ENCODE data around the gene DNAJB6. TPM values are rescaled to one million over a fixed set of nuclear protein-coding genes. Genes with fewer than 3 reads are reported as not detected.

The DNAJB6 gene
- total RNA-seq, 2 experiments from 2014 or later = 56.4 to 65.9 TPM

DNA sequence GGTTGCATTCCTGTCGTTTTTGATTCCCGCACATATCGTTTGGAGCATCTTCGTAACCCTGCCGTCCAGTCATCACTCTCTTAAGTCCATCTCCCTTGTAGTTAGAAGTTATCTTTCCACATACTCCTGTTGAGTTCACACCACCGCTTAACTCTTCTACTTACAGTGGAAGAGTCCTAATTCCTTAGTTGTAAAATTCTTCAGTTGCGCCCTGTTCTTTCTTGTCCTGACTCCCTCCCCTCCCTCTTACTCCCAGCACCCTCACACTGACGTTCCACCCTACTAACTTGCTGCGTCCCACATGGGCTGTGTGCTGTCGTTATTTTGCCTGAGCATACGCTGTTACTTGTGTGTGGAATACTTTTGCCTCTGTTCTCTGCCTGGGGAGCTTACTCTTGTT lies 11.7 kb downstream of the DNAJB6 start:
- Histone ChIP-seq H3K4me2 (ENCODE audit: low read length) (no peak overlapping the region), H3K36me3 (ENCODE audit: insufficient read depth, low read length) (peaks cover 33% of the 10 kb centered on the region), H3K9me3 (ENCODE audit: low read length) (peaks cover 2% of the 10 kb centered on the region; the same call in 1 of the 2 replicates), H2AFZ (ENCODE audit: low read length) (no peak overlapping the region), H3K4me1 (ENCODE audit: insufficient read depth, low read length, poor library complexity, severe bottlenecking) (peaks cover 21% of the 10 kb centered on the region), H3K27ac (ENCODE audit: low read depth, low read length, poor library complexity, severe bottlenecking) (no peak overlapping the region), H3K79me2 (ENCODE audit: insufficient read depth, low read depth, low read length) (peaks cover 100% of the 10 kb centered on the region), H4K20me1 (ENCODE audit: insufficient read depth, low read length) (peaks cover 39% of the 10 kb centered on the region; the same call in 1 of the 2 replicates), H3K9me2 (ENCODE audit: insufficient read depth, low read length) (no peaks in the 10 kb centered on the region), H3K4me3 (ENCODE audit: low read depth, low read length, poor library complexity, severe bottlenecking) (no peak overlapping the region)
- CTCF ChIA-PET (ENCODE audit: unreplicated experiment) = no interaction called here
- TF ChIP-seq EZH2phosphoT487 (IDR thresholded peaks at IDR 0.05; ENCODE audit: borderline replicate concordance, low read depth, low read length) = no peak
- TF ChIP-seq, protein P1, sequence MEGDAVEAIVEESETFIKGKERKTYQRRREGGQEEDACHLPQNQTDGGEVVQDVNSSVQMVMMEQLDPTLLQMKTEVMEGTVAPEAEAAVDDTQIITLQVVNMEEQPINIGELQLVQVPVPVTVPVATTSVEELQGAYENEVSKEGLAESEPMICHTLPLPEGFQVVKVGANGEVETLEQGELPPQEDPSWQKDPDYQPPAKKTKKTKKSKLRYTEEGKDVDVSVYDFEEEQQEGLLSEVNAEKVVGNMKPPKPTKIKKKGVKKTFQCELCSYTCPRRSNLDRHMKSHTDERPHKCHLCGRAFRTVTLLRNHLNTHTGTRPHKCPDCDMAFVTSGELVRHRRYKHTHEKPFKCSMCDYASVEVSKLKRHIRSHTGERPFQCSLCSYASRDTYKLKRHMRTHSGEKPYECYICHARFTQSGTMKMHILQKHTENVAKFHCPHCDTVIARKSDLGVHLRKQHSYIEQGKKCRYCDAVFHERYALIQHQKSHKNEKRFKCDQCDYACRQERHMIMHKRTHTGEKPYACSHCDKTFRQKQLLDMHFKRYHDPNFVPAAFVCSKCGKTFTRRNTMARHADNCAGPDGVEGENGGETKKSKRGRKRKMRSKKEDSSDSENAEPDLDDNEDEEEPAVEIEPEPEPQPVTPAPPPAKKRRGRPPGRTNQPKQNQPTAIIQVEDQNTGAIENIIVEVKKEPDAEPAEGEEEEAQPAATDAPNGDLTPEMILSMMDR (conservative IDR thresholded peaks at IDR 0.05; ENCODE audit: low read length) = no peak
- BruUV-seq (replicated peaks) = no TSS peak
- intact Hi-C loops (cut with micrococcal nuclease; ENCODE audit: unreplicated experiment) = no loop called here
- POLR2A ChIA-PET = interaction anchor here (0.6 kb wide), 2 partner anchors 17 to 329 kb away, joined by 3 to 4 read pairs; no protein-coding TSS in a partner anchor
- DNase-seq (ENCODE audit: low spot score) = no peak

DNA sequence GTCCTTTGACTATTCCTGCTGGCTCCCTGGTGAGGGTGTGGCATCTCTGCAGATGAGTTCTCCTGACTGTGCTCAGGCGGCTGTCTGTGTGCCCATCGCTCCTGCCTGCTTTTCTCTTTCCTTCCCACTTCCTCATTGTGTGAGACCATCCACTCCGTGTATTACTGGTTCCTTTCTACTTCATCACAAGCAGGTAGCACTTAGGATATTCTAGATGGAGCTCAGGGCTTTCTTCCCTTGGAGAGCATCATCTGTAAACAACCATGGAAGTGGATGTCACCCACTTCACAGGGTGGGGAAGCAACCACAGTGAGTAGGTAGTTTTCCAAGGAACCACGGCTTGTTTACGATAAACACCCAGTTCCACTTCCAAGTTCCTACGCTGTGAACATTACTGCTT lies 15.7 kb downstream of the DNAJB6 start:
- H3K27ac ChIP-seq (ENCODE audit: low read depth, low read length, poor library complexity, severe bottlenecking) = no peak overlapping the region
- no peaks in the 10 kb centered on the region for H3K9me2 ChIP-seq (ENCODE audit: insufficient read depth, low read length)
- DNase-seq (ENCODE audit: low spot score) = no peak
- ChIA-PET CTCF (ENCODE audit: unreplicated experiment) (no interaction called here), POLR2A (interaction anchor here (0.5 to 0.9 kb wide), 3 partner anchors 13 to 314 kb away, joined by 3 to 5 read pairs (median 3); no protein-coding TSS in a partner anchor)
- no peak overlapping the region for H3K4me3 ChIP-seq (ENCODE audit: low read depth, low read length, poor library complexity, severe bottlenecking)
- no TSS peak for BruUV-seq (replicated peaks)
- H3K4me2 ChIP-seq (ENCODE audit: low read length) = no peak overlapping the region; the same call in 1 of the 2 replicates
- peaks cover 6% of the 10 kb centered on the region for H3K4me1 ChIP-seq (ENCODE audit: insufficient read depth, low read length, poor library complexity, severe bottlenecking)
- no peak overlapping the region for H2AFZ ChIP-seq (ENCODE audit: low read length)
- TF ChIP-seq EZH2phosphoT487 (IDR thresholded peaks at IDR 0.05; ENCODE audit: borderline replicate concordance, low read depth, low read length) = no peak
- TF ChIP-seq, protein P1 (conservative IDR thresholded peaks at IDR 0.05; ENCODE audit: low read length) = no peak
- H3K9me3 ChIP-seq (ENCODE audit: low read length) = no peaks in the 10 kb centered on the region
- intact Hi-C loops (cut with micrococcal nuclease; ENCODE audit: unreplicated experiment) = no loop called here
- H3K79me2 ChIP-seq (ENCODE audit: insufficient read depth, low read depth, low read length) = peaks cover 99% of the 10 kb centered on the region
- peaks cover 38% of the 10 kb centered on the region for H4K20me1 ChIP-seq (ENCODE audit: insufficient read depth, low read length)
- H3K36me3 ChIP-seq (ENCODE audit: insufficient read depth, low read length) = peaks cover 35% of the 10 kb centered on the region

DNA sequence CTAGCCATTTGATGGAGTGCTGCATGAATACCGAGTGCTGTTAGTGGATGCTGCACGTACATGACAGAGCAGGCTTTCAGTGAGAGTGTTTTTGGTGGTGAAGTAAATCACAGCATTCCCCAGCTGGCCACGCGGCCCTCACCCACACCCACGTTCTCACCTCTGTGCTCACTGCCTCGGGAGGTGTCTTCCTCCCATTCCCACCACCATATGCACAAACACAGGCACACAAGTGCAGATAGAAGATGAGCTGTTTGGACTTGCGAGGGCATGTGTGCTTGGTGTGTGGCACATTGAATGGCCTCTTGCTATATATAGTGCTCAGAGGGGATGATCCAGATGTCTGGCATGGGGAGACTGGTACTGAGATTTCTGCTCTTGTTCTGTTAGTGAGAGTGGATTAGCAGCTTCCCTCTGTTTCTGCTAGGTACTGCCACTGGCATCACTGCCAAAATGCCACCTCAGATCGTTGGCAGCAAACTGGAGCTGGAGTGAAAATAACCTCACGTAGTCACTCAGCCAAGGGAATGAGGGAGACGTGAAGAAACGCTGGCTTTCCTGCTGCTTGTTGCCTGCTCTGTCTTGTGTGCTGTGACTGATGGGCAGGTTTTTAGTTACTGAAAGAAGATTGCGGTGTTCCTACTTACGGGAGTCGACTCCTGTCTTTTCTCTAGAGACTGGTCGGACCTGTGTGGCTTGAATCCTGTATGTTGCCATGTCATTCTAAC lies 19.1 kb downstream of the DNAJB6 start:
- BruUV-seq (replicated peaks) = no TSS peak
- ChIA-PET CTCF (ENCODE audit: unreplicated experiment) (no interaction called here), POLR2A (no interaction called here)
- no peaks in the 10 kb centered on the region for H3K9me2 ChIP-seq (ENCODE audit: insufficient read depth, low read length)
- H3K4me1 ChIP-seq (ENCODE audit: insufficient read depth, low read length, poor library complexity, severe bottlenecking) = peaks cover 6% of the 10 kb centered on the region
- H2AFZ ChIP-seq (ENCODE audit: low read length) = no peak overlapping the region
- no peak for DNase-seq (ENCODE audit: low spot score)
- intact Hi-C loops (cut with micrococcal nuclease; ENCODE audit: unreplicated experiment) = no loop called here
- no peak overlapping the region for H3K4me3 ChIP-seq (ENCODE audit: low read depth, low read length, poor library complexity, severe bottlenecking)
- H3K79me2 ChIP-seq (ENCODE audit: insufficient read depth, low read depth, low read length) = peaks cover 88% of the 10 kb centered on the region
- H3K4me2 ChIP-seq (ENCODE audit: low read length) = no peak overlapping the region
- H3K9me3 ChIP-seq (ENCODE audit: low read length) = no peaks in the 10 kb centered on the region
- TF ChIP-seq, protein P1 (conservative IDR thresholded peaks at IDR 0.05; ENCODE audit: low read length) = no peak
- no peak for TF ChIP-seq EZH2phosphoT487 (IDR thresholded peaks at IDR 0.05; ENCODE audit: borderline replicate concordance, low read depth, low read length)
- H3K27ac ChIP-seq (ENCODE audit: low read depth, low read length, poor library complexity, severe bottlenecking) = no peak overlapping the region
- peaks cover 39% of the 10 kb centered on the region for H4K20me1 ChIP-seq (ENCODE audit: insufficient read depth, low read length)
- H3K36me3 ChIP-seq (ENCODE audit: insufficient read depth, low read length) = peaks cover 53% of the 10 kb centered on the region
